Activated CD4-positive, alpha-beta T cell treated with anti-CD3 and anti-CD28 coated beads, Interleukin-2, amount 50 U/mL, for 48 hours (primary cell): ENCODE measurements around the gene KCNJ15.
"Not testable (repeated sequence)": the region's sequence is repeated elsewhere in the genome, so short reads cannot be mapped to it uniquely, and the experiment has no call there.

Experiments
- DNase-seq, 2 experiments: peaks; one replicate each; pipeline ENCODE4 v3.0.0-alpha.2; 2020

KCNJ15 gene

GRCh38 chr21:38256599-38257302 lies at the start of gene KCNJ15:
TSS of gene KCNJ15 (plus strand) at chr21:38256991. CDS start at chr21:38299262, 42,271 bp downstream.
- no peak for DNase-seq

DNA sequence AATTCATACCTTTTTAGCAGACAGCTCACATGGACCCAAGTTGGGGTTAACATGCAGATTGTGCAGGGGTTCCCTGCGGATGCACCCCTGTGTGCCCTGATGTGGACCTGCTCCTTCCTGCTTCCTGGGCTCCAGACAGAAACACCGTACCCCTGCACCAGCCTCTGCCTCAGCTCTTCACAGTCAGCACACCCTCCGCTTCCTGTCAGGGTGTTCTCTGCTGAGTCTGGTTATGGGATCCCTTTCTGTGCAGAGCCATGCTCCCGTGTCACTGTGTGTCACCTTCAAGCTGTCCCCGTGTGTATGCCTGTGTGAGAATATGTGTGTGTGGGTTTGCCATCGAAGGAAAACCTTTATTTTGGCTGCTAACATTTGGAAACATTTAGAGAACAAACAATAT lies 48.7 kb upstream of the KCNJ15 start:
- DNase-seq, result no peak

DNA sequence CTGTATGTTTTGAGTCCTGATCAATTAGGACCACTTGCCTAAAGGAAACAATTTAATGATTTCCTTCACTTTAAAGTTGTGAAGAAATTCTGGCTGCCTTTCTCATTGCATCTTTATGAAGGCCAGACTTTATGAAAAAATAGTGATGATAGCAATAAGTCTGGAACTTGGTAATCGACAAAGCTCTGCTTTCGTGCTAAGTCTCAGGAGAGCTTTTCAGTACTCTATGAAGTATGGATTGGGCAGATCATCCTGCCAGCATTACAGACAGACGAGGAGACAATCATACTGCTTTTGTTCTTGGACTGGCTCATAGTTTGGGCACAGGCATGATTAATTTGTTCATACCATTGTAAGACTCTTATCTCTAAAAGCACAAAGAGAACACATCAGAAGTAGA lies 45.5 kb upstream of the KCNJ15 start:
- DNase-seq, result no peak

GRCh38 chr21:38212706-38213105 lies 44.1 kb upstream of the KCNJ15 start:
- no peak for DNase-seq

DNA sequence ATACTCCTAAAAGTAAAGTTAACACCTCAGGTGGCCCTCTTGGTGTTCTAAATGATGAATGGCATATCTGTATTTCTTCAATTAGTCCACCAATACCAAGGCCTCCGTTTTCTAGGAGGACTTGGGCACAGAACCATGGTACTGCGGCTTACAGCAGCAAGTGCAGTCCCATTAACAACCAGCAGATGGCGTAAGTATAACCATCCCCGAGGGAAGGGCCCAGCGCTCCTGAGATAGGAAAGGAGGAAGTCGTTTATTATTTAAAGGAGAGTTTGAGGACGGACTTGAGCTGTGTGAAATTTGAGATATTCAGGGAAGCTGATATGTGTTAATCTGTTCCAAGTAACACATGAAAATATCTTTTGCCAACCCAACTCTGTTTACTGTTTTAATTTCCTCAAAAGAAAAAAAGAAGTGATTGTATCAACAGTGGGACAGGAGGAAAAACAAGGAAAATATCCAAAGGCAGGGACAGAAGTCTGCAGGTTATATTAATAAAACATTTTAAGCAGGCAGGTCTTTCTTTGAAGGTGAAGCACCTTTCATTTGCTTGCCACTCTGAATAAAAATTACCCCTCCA lies 37.7 kb upstream of the KCNJ15 start:
- peak; percentile 70 to 76 for DNase-seq

DNA sequence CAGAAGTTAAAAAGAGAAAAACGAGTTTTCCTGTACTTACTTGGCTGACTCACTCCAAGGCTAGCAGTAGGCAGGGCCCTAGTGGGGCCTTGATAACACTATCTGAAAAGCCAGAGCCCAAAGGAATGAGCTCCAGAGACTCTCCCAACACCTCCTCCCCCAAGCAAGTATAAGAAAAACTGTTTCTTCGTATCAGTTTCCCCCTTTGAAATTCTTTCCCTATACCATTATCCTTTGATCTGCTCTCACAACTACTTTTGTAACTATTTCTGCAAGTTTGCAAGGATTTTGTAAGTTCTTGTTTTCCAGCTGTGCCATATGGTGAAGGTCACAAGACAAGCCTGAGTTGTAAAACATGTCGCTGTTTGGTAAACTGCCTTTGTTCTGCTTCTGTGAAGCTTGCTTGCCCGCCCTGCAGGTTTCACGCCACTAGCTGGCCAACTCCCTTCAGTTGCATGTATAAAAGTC lies 36.5 kb upstream of the KCNJ15 start:
- DNase-seq, result no peak

DNA sequence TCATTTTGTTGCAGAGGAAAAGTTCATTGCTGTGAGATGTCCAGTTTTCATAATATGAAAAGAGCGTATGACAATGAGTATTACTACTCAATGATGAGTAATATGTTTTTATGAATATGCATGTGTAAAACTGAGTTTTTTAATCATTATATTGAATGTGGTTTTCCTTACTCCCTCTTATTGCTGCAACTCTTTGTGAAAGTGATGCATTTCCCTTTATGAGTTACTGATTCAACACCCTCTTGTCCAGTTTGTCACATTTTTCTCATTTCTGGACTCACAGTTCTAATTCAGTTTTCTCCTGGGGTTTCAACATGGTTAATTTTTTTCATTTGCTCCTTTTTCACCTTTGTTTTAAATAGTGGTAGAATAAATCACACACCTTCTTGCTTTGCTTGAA lies 35.2 kb upstream of the KCNJ15 start:
- no peak for DNase-seq

- peak in 1 of 2 experiments; percentile 26 for DNase-seq
These were observed 32.8 kb upstream of the KCNJ15 start for GRCh38 chr21:38223893-38224540.

GRCh38 chr21:38227401-38227800 lies 29.4 kb upstream of the KCNJ15 start:
- no peak for DNase-seq

DNA sequence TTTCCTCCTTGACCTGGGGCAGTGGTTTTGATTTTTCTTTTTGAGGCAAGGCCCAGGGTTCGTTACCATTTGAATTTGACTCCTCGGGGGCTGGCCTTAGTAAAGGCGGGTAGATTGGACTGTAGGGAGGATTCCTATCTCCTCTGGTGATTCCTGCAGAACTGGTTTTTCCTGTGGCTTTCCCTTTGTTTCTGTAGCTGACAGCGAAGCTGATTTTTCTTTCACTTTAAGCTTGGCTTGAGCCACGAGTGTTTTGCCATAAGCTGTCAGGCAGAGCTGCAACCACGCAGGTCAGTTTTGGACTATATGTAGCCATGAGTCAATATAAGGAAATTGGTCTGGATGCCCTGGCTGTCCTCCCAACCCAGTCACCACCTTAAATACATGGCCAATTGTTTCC lies 28.7 kb upstream of the KCNJ15 start:
- no peak for DNase-seq

DNA sequence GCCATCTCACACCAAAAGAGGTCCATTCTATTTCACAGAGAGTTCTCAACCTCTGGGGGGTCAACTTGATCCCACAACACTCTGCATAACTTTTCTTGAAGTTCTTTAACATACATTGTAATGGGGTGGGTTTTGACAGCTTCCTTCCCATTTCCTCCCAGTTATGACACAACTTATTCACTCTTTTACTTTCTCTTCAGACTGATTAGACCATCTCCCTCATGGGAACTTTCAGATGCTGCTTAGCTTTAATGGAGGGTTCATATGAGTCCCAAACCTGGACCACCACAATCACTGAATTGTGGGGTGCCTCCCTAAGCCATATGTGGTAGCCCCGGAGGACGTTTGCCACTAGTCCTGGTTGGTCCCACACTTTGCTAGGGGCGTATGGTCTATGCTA lies 28.3 kb upstream of the KCNJ15 start:
- no peak for DNase-seq

GRCh38 chr21:38229260-38229877 lies 27.4 kb upstream of the KCNJ15 start:
- DNase-seq, result no peak

DNA sequence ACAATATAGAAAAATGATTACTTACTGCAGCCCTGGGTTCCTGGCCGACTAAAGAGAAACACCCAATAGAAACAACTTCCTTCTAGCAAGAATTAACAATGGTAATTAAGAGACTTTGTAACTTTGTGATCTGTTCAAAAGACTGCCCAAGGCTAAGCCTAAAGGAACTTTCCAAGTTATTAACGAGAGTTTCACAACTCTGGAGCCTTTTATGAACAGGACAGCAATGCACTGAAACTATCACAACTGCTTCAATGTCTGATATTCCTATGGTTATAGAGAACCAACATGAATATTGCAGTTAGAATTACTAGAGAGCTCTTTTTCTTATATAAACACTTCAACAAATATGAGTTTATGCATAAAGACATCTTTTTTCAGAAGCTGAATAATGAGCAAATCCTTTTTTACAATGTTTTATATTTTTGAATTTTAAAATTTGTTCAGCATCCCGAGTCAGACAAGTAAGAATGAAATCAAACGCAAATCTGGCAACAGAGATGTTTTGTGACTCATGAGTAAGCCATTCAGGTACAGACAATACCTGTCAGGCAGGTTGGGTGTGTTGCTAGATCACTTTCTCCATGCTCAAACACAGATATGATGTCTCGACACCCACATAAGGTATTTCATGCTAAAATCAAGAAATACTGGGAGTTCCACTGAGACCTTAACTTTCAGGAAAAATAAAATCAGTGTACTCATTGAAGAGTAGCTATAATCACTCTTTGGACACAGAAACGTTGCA lies 22.2 kb upstream of the KCNJ15 start:
- DNase-seq, result no peak

- not testable (repeated sequence) for DNase-seq
These were observed 21.5 kb upstream of the KCNJ15 start for GRCh38 chr21:38235251-38235650.

GRCh38 chr21:38236232-38236631 lies 20.6 kb upstream of the KCNJ15 start:
- no peak for DNase-seq

GRCh38 chr21:38239672-38240071 lies 17.1 kb upstream of the KCNJ15 start:
- no peak for DNase-seq

DNA sequence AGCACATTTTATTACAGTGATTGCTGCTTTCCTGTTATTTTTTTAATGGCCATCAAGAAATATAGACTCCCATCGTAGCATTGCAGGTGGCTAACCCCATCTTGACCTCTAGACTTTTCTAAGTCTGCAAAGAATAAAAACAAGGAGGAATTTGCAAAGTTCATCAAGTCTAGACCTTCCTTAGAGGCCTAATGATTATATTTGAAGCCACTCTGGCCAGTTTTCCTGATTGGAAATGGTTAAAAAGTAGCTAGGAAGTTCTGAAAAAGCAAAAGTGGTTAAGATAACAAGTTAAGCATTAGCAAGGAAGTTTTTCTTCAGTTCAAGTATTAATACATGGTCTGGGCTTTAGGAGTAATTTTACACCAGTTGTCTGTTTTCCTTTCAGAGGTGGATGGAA lies 16.7 kb upstream of the KCNJ15 start:
- no peak for DNase-seq

DNA sequence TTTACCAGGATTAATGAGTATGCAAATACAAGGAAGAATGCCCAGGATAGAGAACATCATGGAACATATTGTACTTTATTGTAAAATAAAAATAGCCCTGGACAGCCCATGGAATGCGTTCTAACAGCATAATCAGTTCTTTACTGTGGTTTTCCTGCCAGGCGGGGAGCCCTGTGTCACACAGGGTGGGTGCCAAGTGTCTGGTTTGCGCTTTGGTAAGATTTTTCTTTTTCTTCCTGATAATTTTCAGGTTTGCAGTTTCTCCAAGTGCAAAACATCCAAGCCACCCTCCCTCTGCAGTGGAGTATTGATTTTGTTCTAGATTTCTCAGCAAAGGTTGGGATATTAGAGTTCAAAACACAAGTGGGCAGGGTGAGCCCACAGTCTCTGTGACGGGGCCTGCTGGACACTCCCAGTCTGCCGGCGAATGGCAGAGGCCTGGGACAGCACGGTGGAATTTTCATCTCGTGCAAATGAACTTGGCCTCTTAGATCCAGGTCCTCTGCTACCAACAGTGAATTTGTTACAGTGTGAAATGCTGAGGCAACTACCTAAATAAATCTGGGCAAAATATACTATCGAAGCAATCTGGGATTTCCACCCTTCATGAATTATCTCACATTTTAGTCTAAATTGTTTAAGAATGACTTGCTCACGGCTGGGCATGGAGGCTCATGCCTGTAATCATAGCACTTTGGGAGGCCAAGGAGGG lies 15.6 kb upstream of the KCNJ15 start:
- DNase-seq, result no peak

- no peak for DNase-seq
These were observed 14.7 kb upstream of the KCNJ15 start for GRCh38 chr21:38242061-38242460.

- no peak for DNase-seq
These were observed 12.9 kb upstream of the KCNJ15 start for GRCh38 chr21:38243732-38244406.

DNA sequence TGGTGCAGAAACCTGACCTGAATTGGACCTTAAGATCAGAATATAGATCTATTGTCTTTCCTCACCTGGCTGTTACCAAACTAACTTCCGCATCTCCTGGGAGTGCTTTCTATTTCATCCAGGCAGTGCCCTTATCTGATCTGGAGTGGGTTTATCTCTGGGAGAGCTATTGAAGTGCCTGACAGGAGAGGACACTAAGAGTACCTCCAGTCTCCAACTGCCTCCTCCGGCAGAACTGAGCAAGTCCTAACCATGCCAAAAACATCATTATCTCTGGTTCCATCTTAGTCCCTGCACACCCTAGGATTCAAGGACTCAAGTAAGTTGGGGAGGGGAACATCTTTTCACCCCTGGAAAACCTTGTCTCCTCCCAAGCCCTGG lies 12.4 kb upstream of the KCNJ15 start:
- no peak for DNase-seq
